GM12878 (cell line): ENCODE data around the gene OSM. TPM values are rescaled to one million over a fixed set of nuclear protein-coding genes. Genes with fewer than 3 reads are reported as not detected.

Experiments used
- ATAC-seq: fragments of 200-7000 bp; cut with Tn5 transposase; 3 replicates; pipeline ENCODE4 v1.9.1; 2020; ENCODE audit warnings: mild to moderate bottlenecking, moderate library complexity
- BruUV-seq: library from RNA; stranded (reverse); fragments of 400-500 nt; replicated peaks from 2 replicates; lab custom pipeline; 2021; lab: Mats Ljungman, UMichigan
- CTCF ChIA-PET: fragments of 300-600 bp; sonication (Branson Sonifier 250); formaldehyde crosslinking; extraction: SDS; loops from one replicate; lab custom pipeline; 2021; ENCODE audit warnings: inconsistent platforms; lab: Yijun Ruan, JAX
- POLR2A ChIA-PET: fragments of 350-600 bp; formaldehyde crosslinking; extraction: SDS; loops from one replicate; lab custom pipeline; 2021; ENCODE audit warnings: inconsistent platforms; lab: Charles Lee
- RAD21 ChIA-PET: fragments of 300-600 bp; sonication (Branson Sonifier 250); formaldehyde crosslinking; loops from one replicate; lab custom pipeline; 2023; ENCODE audit warnings: antibody characterized with exemption; ENCODE audit not compliant: unreplicated experiment; lab: Charles Lee
- SMC1A ChIA-PET: fragments of 300-600 bp; sonication (Branson Sonifier 250); formaldehyde crosslinking; loops from one replicate; lab custom pipeline; 2023; ENCODE audit not compliant: unreplicated experiment, uncharacterized antibody; lab: Charles Lee
- DNase-seq: peaks from one replicate; pipeline ENCODE4 v3.0.0-alpha.2; 2011; ENCODE audit warnings: low read depth, low spot score
- FAIRE-seq: peaks from 3 replicates; lab custom pipeline; 2011; peaks lifted over from hg19 to GRCh38; lab: Jason Lieb, UNC
- H2AFZ ChIP-seq: 2 replicates; pipeline ENCODE4 v1.6.0; 2011; ENCODE audit warnings: low read depth, low read length, control low read depth; ENCODE audit not compliant: control insufficient read depth
- H3K27ac ChIP-seq: 2 replicates; pipeline ENCODE4 v1.5.1; 2011; ENCODE audit warnings: control low read depth; ENCODE audit not compliant: control insufficient read depth, insufficient read depth
- H3K27me3 ChIP-seq, 2 experiments: replicated peaks in 1 of 2; 2 replicates each; pipeline versions ENCODE4 v1.6.0 to v1.6.1; 2011; ENCODE audit warnings: low read length in 1 of 2; ENCODE audit not compliant: control insufficient read depth in 2 of 2, insufficient read depth in 2 of 2
- H3K36me3 ChIP-seq, 2 experiments: 2 replicates each; pipeline ENCODE4 v1.5.1; 2011; ENCODE audit warnings: low read length in 1 of 2; ENCODE audit not compliant: control insufficient read depth in 2 of 2, insufficient read depth in 2 of 2
- H3K4me1 ChIP-seq: 2 replicates; pipeline ENCODE4 v1.6.1; 2011; ENCODE audit warnings: mild to moderate bottlenecking, low read length, moderate library complexity, mixed read lengths; ENCODE audit not compliant: control insufficient read depth, insufficient read depth
- H3K4me2 ChIP-seq: 2 replicates; pipeline ENCODE4 v1.6.0; 2011; ENCODE audit warnings: control low read depth; ENCODE audit not compliant: control insufficient read depth, insufficient read depth
- H3K4me3 ChIP-seq: fragments of 200-600 bp; sonication (generic); 2 replicates; pipeline ENCODE4 v1.5.1; 2016
- H3K79me2 ChIP-seq: 2 replicates; pipeline ENCODE4 v1.6.0; 2011; ENCODE audit warnings: low read length; ENCODE audit not compliant: control insufficient read depth, insufficient read depth
- H3K9ac ChIP-seq: 2 replicates; pipeline ENCODE4 v1.8.0; 2011; ENCODE audit warnings: low read length, control low read depth, mixed read lengths; ENCODE audit not compliant: control insufficient read depth, insufficient read depth
- H3K9me3 ChIP-seq: replicated peaks from 3 replicates; pipeline ENCODE4 v1.5.1; 2011; ENCODE audit warnings: mild to moderate bottlenecking, low read length; ENCODE audit not compliant: control insufficient read depth, insufficient read depth
- H4K20me1 ChIP-seq: 2 replicates; pipeline ENCODE4 v1.6.0; 2011; ENCODE audit not compliant: control insufficient read depth, insufficient read depth
- CBFB ChIP-seq: IDR thresholded peaks from 2 replicates; pipeline ENCODE4 v1.6.1; 2016; ENCODE audit warnings: antibody characterized with exemption, low read depth
- CBX5 ChIP-seq: sonication (generic); IDR thresholded peaks from 2 replicates; pipeline ENCODE4 v1.6.1; 2016; ENCODE audit warnings: low read depth, moderate library complexity, mild to moderate bottlenecking, inconsistent platforms
- CREM ChIP-seq: IDR thresholded peaks from 2 replicates; pipeline ENCODE4 v1.6.1; 2014; ENCODE audit warnings: antibody characterized with exemption, low read depth
- E2F8 ChIP-seq: fragments of 450-650 bp; IDR thresholded peaks from 2 replicates; pipeline ENCODE4 v1.6.1; 2018; ENCODE audit warnings: mild to moderate bottlenecking, low read depth, moderate library complexity; ENCODE audit not compliant: partially characterized antibody
- E4F1 ChIP-seq: fragments of 450-650 bp; IDR thresholded peaks from 2 replicates; pipeline ENCODE4 v1.6.1; 2018; ENCODE audit warnings: borderline replicate concordance, mild to moderate bottlenecking; ENCODE audit not compliant: partially characterized antibody
- GABPA ChIP-seq: IDR thresholded peaks from 2 replicates; pipeline ENCODE4 v1.6.1; 2014; ENCODE audit warnings: antibody characterized with exemption, low read depth, mild to moderate bottlenecking, inconsistent platforms
- HDAC6 ChIP-seq: fragments of 200-600 bp; sonication (generic); IDR thresholded peaks from one replicate; pipeline ENCODE4 v1.8.0; 2017; ENCODE audit warnings: antibody characterized with exemption; ENCODE audit not compliant: unreplicated experiment
- LARP7 ChIP-seq: fragments of 450-650 bp; IDR thresholded peaks from 2 replicates; pipeline ENCODE4 v1.6.1; 2017; ENCODE audit warnings: mild to moderate bottlenecking
- NFXL1 ChIP-seq: fragments of 450-650 bp; IDR thresholded peaks from 2 replicates; pipeline ENCODE4 v1.6.1; 2017; ENCODE audit warnings: antibody characterized with exemption, mild to moderate bottlenecking, borderline replicate concordance
- PKNOX1 ChIP-seq: fragments of 450-650 bp; IDR thresholded peaks from 2 replicates; pipeline ENCODE4 v1.6.1; 2016; ENCODE audit warnings: mild to moderate bottlenecking
- SKIL ChIP-seq: fragments of 450-650 bp; IDR thresholded peaks from 2 replicates; pipeline ENCODE4 v1.6.1; 2017; ENCODE audit warnings: mild to moderate bottlenecking, low read depth, inconsistent platforms; ENCODE audit not compliant: poor library complexity, severe bottlenecking
- SMARCA5 ChIP-seq: fragments of 450-650 bp; IDR thresholded peaks from 2 replicates; pipeline ENCODE4 v1.6.1; 2017; ENCODE audit warnings: mild to moderate bottlenecking
- SUPT20H ChIP-seq: IDR thresholded peaks from 2 replicates; pipeline ENCODE4 v1.6.1; 2011; ENCODE audit warnings: low read depth, mild to moderate bottlenecking, low read length, moderate library complexity, borderline replicate concordance; ENCODE audit not compliant: control insufficient read depth
- TCF7 ChIP-seq: IDR thresholded peaks from 2 replicates; pipeline ENCODE4 v1.6.1; 2014; ENCODE audit warnings: antibody characterized with exemption, borderline replicate concordance
- ZBED1 ChIP-seq: IDR thresholded peaks from 2 replicates; pipeline ENCODE4 v1.6.1; 2016; ENCODE audit warnings: borderline replicate concordance
- ZZZ3 ChIP-seq: IDR thresholded peaks from 2 replicates; pipeline ENCODE4 v1.6.1; 2011; ENCODE audit warnings: low read depth; ENCODE audit not compliant: control insufficient read depth, insufficient read length
- WGBS: methylation state at CpG from one replicate; pipeline ENCODE4 v1.1.6; 2016; ENCODE audit warnings: low lambda C conversion rate; ENCODE audit not compliant: insufficient replicate concordance, insufficient coverage; ENCODE audit errors: missing lambda C conversion rate; 5-methylcytosine and 5-hydroxymethylcytosine counted together
- in situ Hi-C: fragments of 300-500 bp; cut with MboI; formaldehyde crosslinking; loops from 9 replicates; pipeline ENCODE4 v1.14.3; 2018; ENCODE audit warnings: mixed read lengths
- intact Hi-C: fragments of 100-400 bp; cut with micrococcal nuclease; formaldehyde crosslinking; loops from one replicate; pipeline ENCODE4 v1.14.2; 2022; ENCODE audit not compliant: unreplicated experiment
- polyA plus RNA-seq, 11 experiments: library from polyadenylated mRNA; depleted of rRNA in 4 of 11; unstranded in 6 of 11; stranded (reverse) in 5 of 11; fragments of >200 nt; fragmentation: Nextera tagmentation in 4 of 11; fragmentation: Illumina TruSeq in 1 of 11; extraction: Ambion mirVana in 4 of 11; extraction: Trizol in 1 of 11; gene quantifications; 1 replicate in 1 of 11; 2 replicates in 10 of 11; pipeline versions ENCODE4 v1.2.1 to v1.2.3, GENCODE V29; 2011 to 2016; ENCODE audit warnings: inconsistent platforms in 2 of 11, missing spikeins in 2 of 11, low read depth in 1 of 11
- total RNA-seq, 4 experiments: library from RNA; depleted of rRNA in 3 of 4; stranded (reverse); fragments of >200 nt in 3 of 4; fragmentation: Illumina TruSeq in 1 of 4; extraction: Trizol in 1 of 4; gene quantifications; 2 replicates each; pipeline versions ENCODE4 v1.2.1 to v1.2.3, GENCODE V29; 2013 to 2021

Gene OSM
- total and polyA plus RNA-seq, 10 of the 15 experiments (the other 5 are each of a cell fraction or from before 2014, with no cell fraction given), result 0.06 to 1.4 (median 0.59) TPM

GRCh38 chr22:30238661-30239487 is 27.8 kb downstream of the OSM start:
- H3K4me2 ChIP-seq, result no peak overlapping the region
- POLR2A ChIA-PET, result no interaction called here
- no peaks in the 10 kb centered on the region for H3K36me3 ChIP-seq
- FAIRE-seq (no peak), DNase-seq (no peak), ATAC-seq (no peak)
- intact Hi-C loops, result no loop called here
- no peaks in the 10 kb centered on the region for H3K4me1 ChIP-seq
- 0 out of 4 replicates have a peak, but pooled peaks cover 0 to 3% of the 10 kb centered on the region in 2 experiments for H3K27me3 ChIP-seq
- SMC1A ChIA-PET, result no interaction called here
- H3K4me3 ChIP-seq, result no peak overlapping the region
- H2AFZ ChIP-seq, result no peak overlapping the region
- RAD21 ChIA-PET, result no interaction called here
- in situ Hi-C loops, result no loop called here
- BruUV-seq, result no TSS peak
- CTCF ChIA-PET, result no interaction called here
- no peak overlapping the region for H3K27ac ChIP-seq
- WGBS, result 34% methylated on average over 26 of the region's 27 CpGs
- H3K79me2 ChIP-seq, result no peaks in the 10 kb centered on the region
- no peak overlapping the region for H3K9ac ChIP-seq
- H4K20me1 ChIP-seq, result no peaks in the 10 kb centered on the region
- no peaks in the 10 kb centered on the region for H3K9me3 ChIP-seq
- no peak for TF ChIP-seq E4F1
- TF ChIP-seq SUPT20H, result no peak
- TF ChIP-seq SMARCA5, result no peak
- TF ChIP-seq LARP7, result no peak
- TF ChIP-seq E2F8, result no peak
- TF ChIP-seq CREM, result no peak
- TF ChIP-seq HDAC6, result no peak
- no peak for TF ChIP-seq CBX5
- TF ChIP-seq ZZZ3, result no peak
- no peak for TF ChIP-seq TCF7
- no peak for TF ChIP-seq CBFB
- no peak for TF ChIP-seq GABPA
- no peak for TF ChIP-seq NFXL1
- no peak for TF ChIP-seq PKNOX1
- no peak for TF ChIP-seq ZBED1
- TF ChIP-seq SKIL, result no peak
